HL-60 (cell line): Measurements from ENCODE around the gene PIP.

Experiments used
- DNase-seq, 2 experiments: peaks; one replicate each; pipeline ENCODE4 v3.0.0-alpha.2; 2010 to 2020; ENCODE audit warnings: low read depth in 1 of 2, low spot score in 1 of 2
- H3K27ac ChIP-seq: fragments of 250-450 bp; sonication (Bioruptor Pico); replicated peaks from 2 replicates; pipeline ENCODE4 v1.5.1; 2020; ENCODE audit warnings: mild to moderate bottlenecking, moderate library complexity
- H3K27me3 ChIP-seq: fragments of 250-450 bp; sonication (Bioruptor Pico); 2 replicates; pipeline ENCODE4 v1.5.1; 2021; ENCODE audit warnings: mild to moderate bottlenecking, moderate library complexity; ENCODE audit not compliant: insufficient read depth, poor library complexity, severe bottlenecking
- H3K4me3 ChIP-seq: replicated peaks from 2 replicates; pipeline ENCODE4 v1.5.1; 2011; ENCODE audit warnings: mild to moderate bottlenecking, control low read depth, low read length; ENCODE audit not compliant: insufficient read depth
- GABPA ChIP-seq: IDR thresholded peaks from 2 replicates; pipeline ENCODE4 v1.6.1; 2012; ENCODE audit warnings: low read depth
- POLR2AphosphoS5 ChIP-seq: IDR thresholded peaks from 2 replicates; pipeline ENCODE4 v1.6.1; 2012; ENCODE audit warnings: low read depth
- REST ChIP-seq: IDR thresholded peaks from 2 replicates; pipeline ENCODE4 v1.6.1; 2012; ENCODE audit warnings: low read depth; ENCODE audit not compliant: insufficient replicate concordance
- SPI1 ChIP-seq: IDR thresholded peaks from 2 replicates; pipeline ENCODE4 v1.6.1; 2012; ENCODE audit warnings: low read depth, mild to moderate bottlenecking, borderline replicate concordance
- TF ChIP-seq, protein P1 (sequence below): IDR thresholded peaks from one replicate; pipeline ENCODE4 v1.5.1; 2011; ENCODE audit warnings: low read length, control low read depth, inconsistent platforms; ENCODE audit not compliant: insufficient read depth

The PIP gene

DNA sequence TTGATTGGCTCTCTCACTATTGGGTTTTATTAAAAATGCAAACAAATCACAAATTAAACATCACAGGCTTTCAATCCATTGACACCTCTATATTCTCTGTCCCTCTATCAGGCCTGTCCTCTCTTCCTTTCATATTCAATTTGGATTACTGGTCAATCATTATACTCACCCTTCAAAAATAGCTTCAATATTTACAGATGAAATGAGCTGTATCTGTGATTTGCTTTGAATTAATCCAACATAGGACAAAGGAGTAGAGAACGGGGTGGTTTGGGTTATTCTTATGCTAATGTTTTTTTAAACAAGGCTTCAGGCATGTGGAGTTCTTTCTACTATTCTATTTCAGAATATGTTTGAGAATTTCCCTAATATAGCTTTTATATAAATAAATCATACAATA, 53.7 kb downstream of the PIP start:
- Histone ChIP-seq H3K27me3 (no peaks in the 10 kb centered on the region), H3K4me3 (no peak overlapping the region), H3K27ac (no peak overlapping the region)
- DNase-seq: no peak
- TF ChIP-seq GABPA (no peak), REST (no peak), POLR2AphosphoS5 (no peak), SPI1 (no peak)
- TF ChIP-seq, protein P1, sequence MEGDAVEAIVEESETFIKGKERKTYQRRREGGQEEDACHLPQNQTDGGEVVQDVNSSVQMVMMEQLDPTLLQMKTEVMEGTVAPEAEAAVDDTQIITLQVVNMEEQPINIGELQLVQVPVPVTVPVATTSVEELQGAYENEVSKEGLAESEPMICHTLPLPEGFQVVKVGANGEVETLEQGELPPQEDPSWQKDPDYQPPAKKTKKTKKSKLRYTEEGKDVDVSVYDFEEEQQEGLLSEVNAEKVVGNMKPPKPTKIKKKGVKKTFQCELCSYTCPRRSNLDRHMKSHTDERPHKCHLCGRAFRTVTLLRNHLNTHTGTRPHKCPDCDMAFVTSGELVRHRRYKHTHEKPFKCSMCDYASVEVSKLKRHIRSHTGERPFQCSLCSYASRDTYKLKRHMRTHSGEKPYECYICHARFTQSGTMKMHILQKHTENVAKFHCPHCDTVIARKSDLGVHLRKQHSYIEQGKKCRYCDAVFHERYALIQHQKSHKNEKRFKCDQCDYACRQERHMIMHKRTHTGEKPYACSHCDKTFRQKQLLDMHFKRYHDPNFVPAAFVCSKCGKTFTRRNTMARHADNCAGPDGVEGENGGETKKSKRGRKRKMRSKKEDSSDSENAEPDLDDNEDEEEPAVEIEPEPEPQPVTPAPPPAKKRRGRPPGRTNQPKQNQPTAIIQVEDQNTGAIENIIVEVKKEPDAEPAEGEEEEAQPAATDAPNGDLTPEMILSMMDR: no peak

GRCh38 chr7:143188994-143189393, 57.1 kb downstream of the PIP start:
- Histone ChIP-seq H3K4me3 (no peak overlapping the region), H3K27me3 (no peaks in the 10 kb centered on the region), H3K27ac (no peak overlapping the region)
- DNase-seq: no peak
- no peak for TF ChIP-seq GABPA
- no peak for TF ChIP-seq SPI1
